DOHH2 (cell line): ENCODE measurements around the gene ERRFI1.

Experiments
- H3F3A ChIP-seq: fragments of 200-600 bp; sonication (generic), shearing (Covaris generic); 2 replicates; pipeline ENCODE4 v1.6.0; 2016; ENCODE audit warnings: antibody characterized with exemption, mild to moderate bottlenecking; ENCODE audit not compliant: control insufficient read depth, insufficient read depth
- H3K27ac ChIP-seq: fragments of 200-600 bp; sonication (generic); 2 replicates; pipeline ENCODE4 v1.5.1; 2014; ENCODE audit warnings: low read depth, mild to moderate bottlenecking, low read length, moderate library complexity
- H3K27me3 ChIP-seq: fragments of 200-600 bp; sonication (generic); 2 replicates; pipeline ENCODE4 v1.6.1; 2014; ENCODE audit warnings: mild to moderate bottlenecking, low read length, mixed read lengths; ENCODE audit not compliant: control insufficient read depth
- H3K36me3 ChIP-seq: fragments of 200-600 bp; sonication (generic); 2 replicates; pipeline ENCODE4 v1.6.1; 2014; ENCODE audit warnings: mild to moderate bottlenecking, low read length, moderate library complexity, mixed read lengths; ENCODE audit not compliant: control insufficient read depth
- H3K4me1 ChIP-seq: fragments of 200-600 bp; sonication (generic); 2 replicates; pipeline ENCODE4 v1.6.1; 2014; ENCODE audit warnings: mild to moderate bottlenecking, low read length, mixed read lengths; ENCODE audit not compliant: control insufficient read depth
- H3K4me2 ChIP-seq: fragments of 200-600 bp; sonication (generic); 2 replicates; pipeline ENCODE4 v1.6.0; 2014; ENCODE audit warnings: mild to moderate bottlenecking, low read length, moderate library complexity
- H3K4me3 ChIP-seq: fragments of 200-600 bp; sonication (generic); 2 replicates; pipeline ENCODE4 v1.5.1; 2014; ENCODE audit warnings: mild to moderate bottlenecking, low read length, mixed read lengths
- H3K79me2 ChIP-seq: fragments of 200-600 bp; sonication (generic); 2 replicates; pipeline ENCODE4 v1.6.1; 2014; ENCODE audit warnings: mild to moderate bottlenecking, low read length, mixed read lengths; ENCODE audit not compliant: control insufficient read depth
- H3K9me2 ChIP-seq: fragments of 200-600 bp; sonication (generic); replicated peaks from 2 replicates; pipeline ENCODE4 v1.6.1; 2014; ENCODE audit warnings: mild to moderate bottlenecking, low read length, mixed read lengths; ENCODE audit not compliant: control insufficient read depth
- H3K9me3 ChIP-seq: fragments of 200-600 bp; sonication (generic); 2 replicates; pipeline ENCODE4 v1.6.1; 2014; ENCODE audit warnings: antibody characterized with exemption, low read length, mixed read lengths; ENCODE audit not compliant: control insufficient read depth, insufficient read depth
- H4K20me1 ChIP-seq: fragments of 200-600 bp; sonication (generic); 2 replicates; pipeline ENCODE4 v1.6.0; 2014; ENCODE audit warnings: low read depth, mild to moderate bottlenecking, antibody characterized with exemption, low read length, moderate library complexity; ENCODE audit not compliant: control insufficient read depth, insufficient read depth
- EZH2phosphoT487 ChIP-seq: fragments of 200-600 bp; sonication (generic); IDR thresholded peaks from 2 replicates; pipeline ENCODE4 v1.6.1; 2017; ENCODE audit warnings: borderline replicate concordance, mild to moderate bottlenecking, antibody characterized with exemption, low read length, moderate library complexity, mixed read lengths
- TF ChIP-seq, protein P1 (sequence below): fragments of 200-600 bp; sonication (generic); IDR thresholded peaks from one replicate; pipeline ENCODE4 v1.5.1; 2014; ENCODE audit warnings: antibody characterized with exemption, mild to moderate bottlenecking, low read depth, low read length; ENCODE audit not compliant: poor library complexity, severe bottlenecking

ERRFI1 gene

DNA sequence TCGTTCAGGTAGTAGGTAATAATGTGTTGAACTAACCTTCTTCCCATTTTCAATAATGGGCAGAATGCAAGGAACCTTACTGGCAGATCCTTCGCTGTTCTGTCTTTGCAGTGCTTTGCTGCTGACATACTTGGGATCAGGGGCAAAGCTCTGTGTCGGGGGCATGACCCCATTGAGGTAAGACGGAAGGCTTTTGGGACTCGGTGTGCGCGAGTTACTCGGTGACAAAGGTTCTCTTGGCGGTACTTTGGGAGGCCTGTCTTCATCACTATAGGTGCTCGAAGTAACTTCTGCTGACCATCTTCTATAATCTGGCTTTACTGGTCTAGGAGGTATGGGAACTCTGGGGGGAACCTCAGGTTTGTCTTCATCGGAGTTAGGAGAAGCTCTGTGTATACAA lies 12.7 kb downstream of the ERRFI1 start:
- Histone ChIP-seq H3K9me3 (no peaks in the 10 kb centered on the region), H3K79me2 (no peaks in the 10 kb centered on the region), H3K4me1 (no peaks in the 10 kb centered on the region), H3K36me3 (no peaks in the 10 kb centered on the region), H3K27me3 (peaks cover 24% of the 10 kb centered on the region), H3K4me3 (no peak overlapping the region), H3K27ac (no peak overlapping the region), H3F3A (no peaks in the 10 kb centered on the region), H3K9me2 (no peaks in the 10 kb centered on the region), H3K4me2 (no peak overlapping the region), H4K20me1 (no peaks in the 10 kb centered on the region; the same call in 1 of the 2 replicates)
- TF ChIP-seq, protein P1, sequence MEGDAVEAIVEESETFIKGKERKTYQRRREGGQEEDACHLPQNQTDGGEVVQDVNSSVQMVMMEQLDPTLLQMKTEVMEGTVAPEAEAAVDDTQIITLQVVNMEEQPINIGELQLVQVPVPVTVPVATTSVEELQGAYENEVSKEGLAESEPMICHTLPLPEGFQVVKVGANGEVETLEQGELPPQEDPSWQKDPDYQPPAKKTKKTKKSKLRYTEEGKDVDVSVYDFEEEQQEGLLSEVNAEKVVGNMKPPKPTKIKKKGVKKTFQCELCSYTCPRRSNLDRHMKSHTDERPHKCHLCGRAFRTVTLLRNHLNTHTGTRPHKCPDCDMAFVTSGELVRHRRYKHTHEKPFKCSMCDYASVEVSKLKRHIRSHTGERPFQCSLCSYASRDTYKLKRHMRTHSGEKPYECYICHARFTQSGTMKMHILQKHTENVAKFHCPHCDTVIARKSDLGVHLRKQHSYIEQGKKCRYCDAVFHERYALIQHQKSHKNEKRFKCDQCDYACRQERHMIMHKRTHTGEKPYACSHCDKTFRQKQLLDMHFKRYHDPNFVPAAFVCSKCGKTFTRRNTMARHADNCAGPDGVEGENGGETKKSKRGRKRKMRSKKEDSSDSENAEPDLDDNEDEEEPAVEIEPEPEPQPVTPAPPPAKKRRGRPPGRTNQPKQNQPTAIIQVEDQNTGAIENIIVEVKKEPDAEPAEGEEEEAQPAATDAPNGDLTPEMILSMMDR: no peak
- no peak for TF ChIP-seq EZH2phosphoT487

DNA sequence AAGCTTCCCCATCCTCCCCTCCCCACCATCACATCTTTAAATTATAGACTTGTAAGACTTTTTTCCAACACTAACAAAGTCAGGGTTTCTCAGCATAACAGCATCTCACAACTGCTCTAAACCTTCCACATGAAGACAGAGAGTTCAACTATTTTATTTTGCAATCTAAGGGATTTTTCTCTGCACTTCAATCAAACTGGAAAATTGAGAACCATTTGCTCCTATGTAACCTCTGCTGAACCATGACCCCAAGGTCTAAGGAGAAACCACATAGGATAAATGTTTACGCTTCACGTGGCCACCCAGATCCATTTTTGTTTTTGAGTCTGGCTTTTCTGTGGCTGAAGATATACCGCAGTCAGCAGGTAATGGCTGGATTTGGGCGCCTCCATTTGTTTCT lies 13.2 kb downstream of the ERRFI1 start:
- Histone ChIP-seq H3K36me3 (no peaks in the 10 kb centered on the region), H3K27ac (no peak overlapping the region), H4K20me1 (no peaks in the 10 kb centered on the region; the same call in 1 of the 2 replicates), H3F3A (no peaks in the 10 kb centered on the region), H3K9me2 (no peaks in the 10 kb centered on the region), H3K79me2 (no peaks in the 10 kb centered on the region), H3K9me3 (no peaks in the 10 kb centered on the region), H3K4me2 (no peak overlapping the region), H3K4me3 (no peak overlapping the region), H3K4me1 (no peaks in the 10 kb centered on the region), H3K27me3 (peaks cover 22% of the 10 kb centered on the region)
- TF ChIP-seq, protein P1: no peak
- TF ChIP-seq EZH2phosphoT487: no peak

GRCh38 chr1:8011923-8012858 lies 13.9 kb downstream of the ERRFI1 start:
- TF ChIP-seq, protein P1: no peak
- no peak for TF ChIP-seq EZH2phosphoT487
- no peaks in the 10 kb centered on the region for H3K36me3 ChIP-seq
- no peak overlapping the region for H3K27ac ChIP-seq
- H3K4me3 ChIP-seq: no peak overlapping the region
- no peaks in the 10 kb centered on the region for H3K9me3 ChIP-seq
- peaks cover 17% of the 10 kb centered on the region for H3K27me3 ChIP-seq
- no peak overlapping the region for H3K4me2 ChIP-seq
- H4K20me1 ChIP-seq: no peaks in the 10 kb centered on the region; the same call in 1 of the 2 replicates
- no peaks in the 10 kb centered on the region for H3K79me2 ChIP-seq
- no peaks in the 10 kb centered on the region for H3F3A ChIP-seq
- no peaks in the 10 kb centered on the region for H3K4me1 ChIP-seq
- H3K9me2 ChIP-seq: no peaks in the 10 kb centered on the region
